Left ventricle myocardium inferior (tissue), 1 donor: ENCODE results near the gene NLRC5. TPM values are rescaled to one million over a fixed set of nuclear protein-coding genes. Genes with fewer than 3 reads are reported as not detected.
A peak's percentile ranks its signal among the peaks of the same experiment; 100 is the strongest.
"Not testable (repeated sequence)": the region's sequence is repeated elsewhere in the genome, so short reads cannot be mapped to it uniquely, and the experiment has no call there.

Experiments
- DNase-seq: peaks from one replicate; pipeline ENCODE4 v3.0.0-alpha.2; 2020
- H3K27ac ChIP-seq: fragments of 200-600 bp; replicated peaks from 2 replicates; pipeline ENCODE4 v1.8.0; 2021
- H3K27me3 ChIP-seq: fragments of 200-600 bp; 2 replicates; pipeline ENCODE4 v1.8.0; 2021; ENCODE audit warnings: low read depth
- H3K36me3 ChIP-seq: fragments of 200-600 bp; 2 replicates; pipeline ENCODE4 v1.8.0; 2021
- H3K4me1 ChIP-seq: fragments of 200-600 bp; 2 replicates; pipeline ENCODE4 v1.8.0; 2021
- H3K4me3 ChIP-seq: fragments of 200-600 bp; 2 replicates; pipeline ENCODE4 v1.8.0; 2021; ENCODE audit warnings: mild to moderate bottlenecking, moderate library complexity
- H3K9me3 ChIP-seq: fragments of 200-600 bp; replicated peaks from 2 replicates; pipeline ENCODE4 v1.8.0; 2021
- CTCF ChIP-seq: fragments of 200-600 bp; IDR thresholded peaks from 2 replicates; pipeline ENCODE4 v1.8.0; 2021; ENCODE audit warnings: antibody characterized with exemption, mild to moderate bottlenecking, borderline replicate concordance
- intact Hi-C: fragments of 100-400 bp; cut with micrococcal nuclease; formaldehyde crosslinking; loops from one replicate; pipeline ENCODE4 v1.11.0; 2022
- total RNA-seq: library from RNA; stranded (reverse); fragmentation: NEBNext Ultra II Directional; extraction: Animal tissue kit (Norgen Biotek cat#: 25700); gene quantifications from one replicate; pipeline ENCODE4 v1.2.1, GENCODE V29; 2021
- donor health status: DM: no; HTN: yes; CAD: no; lungs with severe emphysema.

NLRC5 gene
- total RNA-seq, 1 donor from 2014 or later: 6.6 TPM

- peaks cover 63% of the 10 kb centered on the region for H3K4me1 ChIP-seq
- peak overlapping the region; percentile 67 for H3K27ac ChIP-seq
- no peaks in the 10 kb centered on the region for H3K9me3 ChIP-seq
- no peak overlapping the region for H3K4me3 ChIP-seq
- H3K36me3 ChIP-seq: no peaks in the 10 kb centered on the region
- intact Hi-C loops: no loop called here
- H3K27me3 ChIP-seq: no peaks in the 10 kb centered on the region
- DNase-seq: peak; percentile 62
- TF ChIP-seq CTCF: no peak
Observed at GRCh38 chr16:56985288-56985961, 3.9 kb upstream of the NLRC5 start.

- H3K4me1 ChIP-seq: peaks cover 68% of the 10 kb centered on the region
- H3K27me3 ChIP-seq: no peaks in the 10 kb centered on the region
- no peaks in the 10 kb centered on the region for H3K36me3 ChIP-seq
- TF ChIP-seq CTCF: no peak
- H3K4me3 ChIP-seq: no peak overlapping the region
- peak overlapping the region; percentile 67 for H3K27ac ChIP-seq
- DNase-seq: no peak
- intact Hi-C loops: no loop called here
- H3K9me3 ChIP-seq: no peaks in the 10 kb centered on the region
Observed at GRCh38 chr16:56985962-56986360, 3.4 kb upstream of the NLRC5 start.

DNA sequence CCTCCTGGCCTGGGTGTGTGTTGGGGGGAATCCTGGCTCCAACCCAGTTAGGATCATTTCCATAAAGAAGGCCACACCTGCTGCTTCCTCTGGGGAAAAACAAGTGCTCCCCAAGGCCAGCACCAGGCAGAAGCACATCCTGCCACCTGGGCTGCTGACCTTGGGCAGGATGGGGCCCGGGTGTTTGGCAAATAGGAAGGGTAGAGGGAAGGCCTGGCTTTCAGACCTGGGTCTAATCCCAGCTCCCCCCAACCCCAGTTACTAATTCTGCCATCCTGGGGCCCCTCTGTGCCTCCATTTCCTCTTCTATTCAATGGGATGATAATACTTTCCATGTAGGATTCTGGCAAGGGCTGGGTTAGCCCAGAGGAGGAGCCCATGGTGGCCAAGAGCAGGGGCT, 3.0 kb upstream of the NLRC5 start:
- no peak for DNase-seq
- Histone ChIP-seq H3K4me1 (peaks cover 72% of the 10 kb centered on the region), H3K36me3 (no peaks in the 10 kb centered on the region), H3K27me3 (no peaks in the 10 kb centered on the region), H3K9me3 (no peaks in the 10 kb centered on the region), H3K4me3 (no peak overlapping the region), H3K27ac (peak overlapping the region; percentile 67)
- intact Hi-C loops: no loop called here
- TF ChIP-seq CTCF: no peak

GRCh38 chr16:56986908-56987307, 2.4 kb upstream of the NLRC5 start:
- H3K36me3 ChIP-seq, DNase-seq, H3K9me3 ChIP-seq, H3K27me3 ChIP-seq, intact Hi-C loops, H3K4me3 ChIP-seq: not testable (repeated sequence)
- Histone ChIP-seq H3K27ac (peak overlapping the region; percentile 67), H3K4me1 (peaks cover 78% of the 10 kb centered on the region)

GRCh38 chr16:56987692-56988091, 1.7 kb upstream of the NLRC5 start:
- Histone ChIP-seq H3K4me3 (no peak overlapping the region), H3K36me3 (no peaks in the 10 kb centered on the region), H3K4me1 (peaks cover 83% of the 10 kb centered on the region), H3K27ac (peak overlapping the region; percentile 92), H3K9me3 (no peaks in the 10 kb centered on the region), H3K27me3 (no peaks in the 10 kb centered on the region)
- no peak for DNase-seq
- intact Hi-C loops: no loop called here
- no peak for TF ChIP-seq CTCF

DNA sequence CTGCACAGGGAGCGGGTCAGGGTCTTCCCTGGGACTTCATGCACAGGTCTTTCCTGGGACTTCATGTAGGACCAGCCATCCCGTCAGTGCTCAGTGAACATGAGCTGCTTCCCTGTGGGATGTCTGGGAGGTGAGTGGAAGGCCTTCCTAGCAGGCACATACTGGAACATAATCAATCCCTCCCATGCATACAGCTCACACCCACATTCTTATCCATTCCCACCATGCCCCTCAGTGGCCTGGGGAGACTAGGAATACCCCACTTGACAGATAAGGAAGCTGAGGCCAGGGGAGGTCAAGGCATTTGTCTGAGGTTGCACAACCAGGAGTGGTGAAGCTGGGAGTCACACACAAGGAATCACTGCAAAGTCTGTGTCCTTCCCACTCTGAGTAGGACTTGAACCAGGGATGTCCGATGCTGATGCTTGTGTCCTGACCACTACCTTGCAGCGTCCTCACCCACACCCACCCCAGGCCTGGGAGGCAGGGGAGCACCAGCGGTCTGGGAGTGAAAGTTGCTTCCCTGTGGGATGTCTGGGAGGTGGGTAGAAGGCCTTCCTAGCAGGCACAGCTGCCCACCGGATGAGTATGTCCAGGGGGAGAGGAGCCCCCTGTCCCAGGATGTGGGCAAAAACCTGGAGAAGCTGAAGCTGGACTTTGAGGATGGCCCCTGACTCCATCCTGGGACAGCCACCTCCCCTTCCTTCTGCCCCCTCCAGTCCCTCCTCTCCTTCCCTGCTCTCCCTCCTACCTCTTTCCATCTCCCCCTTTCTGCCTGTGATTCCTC, 1.0 kb upstream of the NLRC5 start:
- H3K27me3 ChIP-seq: no peaks in the 10 kb centered on the region
- no peak for DNase-seq
- no peaks in the 10 kb centered on the region for H3K36me3 ChIP-seq
- H3K27ac ChIP-seq: peak overlapping the region; percentile 92
- H3K4me1 ChIP-seq: peaks cover 83% of the 10 kb centered on the region
- intact Hi-C loops: no loop called here
- H3K9me3 ChIP-seq: no peaks in the 10 kb centered on the region
- peak overlapping the region; percentile 95 for H3K4me3 ChIP-seq
- TF ChIP-seq CTCF: no peak
